Mesothelial cell of epicardium (in vitro differentiated cells): ENCODE data around the gene GPBAR1. TPM values are rescaled to one million over a fixed set of nuclear protein-coding genes. Genes with fewer than 3 reads are reported as not detected.

Experiments used
- DNase-seq, 2 experiments: peaks; one replicate each; pipeline ENCODE4 v3.0.0; 2021; ENCODE audit warnings: low spot score in 2 of 2; ENCODE audit not compliant: unreplicated experiment in 2 of 2
- H3K27ac Mint-ChIP-seq: 2 replicates; pipeline ENCODE4 v1.8.0; 2021; ENCODE audit warnings: mixed read lengths
- H3K27me3 Mint-ChIP-seq: 2 replicates; pipeline ENCODE4 v1.8.0; 2021; ENCODE audit warnings: low read depth, mixed read lengths
- H3K36me3 Mint-ChIP-seq: 2 replicates; pipeline ENCODE4 v1.8.0; 2021; ENCODE audit warnings: mixed read lengths
- H3K4me1 Mint-ChIP-seq: 2 replicates; pipeline ENCODE4 v1.8.0; 2021; ENCODE audit warnings: mixed read lengths
- H3K4me3 Mint-ChIP-seq: 2 replicates; pipeline ENCODE4 v1.8.0; 2021; ENCODE audit warnings: mild to moderate bottlenecking, moderate library complexity, mixed read lengths
- H3K9me3 Mint-ChIP-seq: 2 replicates; pipeline ENCODE4 v1.8.0; 2021; ENCODE audit warnings: mixed read lengths
- CTCF ChIP-seq: fragments of 200-600 bp; sonication (generic); IDR thresholded peaks from one replicate; pipeline ENCODE4 v1.5.0; 2021; ENCODE audit warnings: antibody characterized with exemption; ENCODE audit not compliant: unreplicated experiment
- total RNA-seq: library from RNA; stranded (reverse); gene quantifications from 3 replicates; pipeline ENCODE4 v1.2.1, GENCODE V29; 2021

GPBAR1 gene, protein sequence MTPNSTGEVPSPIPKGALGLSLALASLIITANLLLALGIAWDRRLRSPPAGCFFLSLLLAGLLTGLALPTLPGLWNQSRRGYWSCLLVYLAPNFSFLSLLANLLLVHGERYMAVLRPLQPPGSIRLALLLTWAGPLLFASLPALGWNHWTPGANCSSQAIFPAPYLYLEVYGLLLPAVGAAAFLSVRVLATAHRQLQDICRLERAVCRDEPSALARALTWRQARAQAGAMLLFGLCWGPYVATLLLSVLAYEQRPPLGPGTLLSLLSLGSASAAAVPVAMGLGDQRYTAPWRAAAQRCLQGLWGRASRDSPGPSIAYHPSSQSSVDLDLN
- total RNA-seq: 0.55 to 0.93 TPM (median 0.78 TPM) in 3 replicates

DNA sequence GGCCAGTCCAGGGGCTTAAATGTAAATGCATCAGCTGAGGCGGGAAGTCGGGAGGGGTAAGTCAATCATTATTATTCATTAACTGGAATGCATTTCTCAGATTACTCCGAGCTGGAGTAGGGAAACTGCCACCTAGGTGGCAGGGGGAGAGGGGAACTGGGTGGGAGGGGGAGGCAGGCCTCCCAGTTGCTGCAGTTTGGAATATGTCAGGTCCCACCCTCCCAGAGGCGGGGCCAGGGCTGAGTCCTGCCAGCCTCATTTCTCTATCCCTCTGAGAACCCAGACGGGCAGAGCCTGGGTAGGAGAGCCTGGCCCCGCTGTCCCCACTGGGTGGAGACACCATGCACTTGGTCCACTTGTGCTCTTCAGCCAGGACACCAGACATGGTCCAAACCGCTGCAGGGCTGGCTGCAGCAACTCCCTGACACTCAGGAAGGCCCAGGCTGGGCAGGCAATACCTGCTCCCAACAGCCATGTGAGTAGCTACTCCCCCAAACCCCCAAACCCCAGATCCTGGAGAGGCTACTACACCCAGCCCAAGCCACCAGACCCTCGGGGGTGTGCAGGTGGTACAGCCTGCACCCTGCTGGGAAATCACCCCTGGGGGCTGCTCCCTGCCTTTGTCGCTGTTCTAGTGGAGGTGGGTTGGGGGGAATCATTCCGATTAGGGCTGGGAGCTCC, at the start of gene GPBAR1:
Gene GPBAR1 (plus strand): TSS at position 274 of the 681 bp plus-strand sequence. CDS start 1,710 bp downstream, outside the sequence.
- H3K36me3 Mint-ChIP-seq: peaks cover 8% of the 10 kb centered on the region
- no peaks in the 10 kb centered on the region for H3K27me3 Mint-ChIP-seq
- TF ChIP-seq CTCF: no peak
- H3K9me3 Mint-ChIP-seq: no peaks in the 10 kb centered on the region
- no peak for DNase-seq
- peak within 1 kb of the TSS; percentile 90 for H3K27ac Mint-ChIP-seq
- H3K4me1 Mint-ChIP-seq: peaks cover 31% of the 10 kb centered on the region
- H3K4me3 Mint-ChIP-seq: no peak within 1 kb of the TSS

DNA sequence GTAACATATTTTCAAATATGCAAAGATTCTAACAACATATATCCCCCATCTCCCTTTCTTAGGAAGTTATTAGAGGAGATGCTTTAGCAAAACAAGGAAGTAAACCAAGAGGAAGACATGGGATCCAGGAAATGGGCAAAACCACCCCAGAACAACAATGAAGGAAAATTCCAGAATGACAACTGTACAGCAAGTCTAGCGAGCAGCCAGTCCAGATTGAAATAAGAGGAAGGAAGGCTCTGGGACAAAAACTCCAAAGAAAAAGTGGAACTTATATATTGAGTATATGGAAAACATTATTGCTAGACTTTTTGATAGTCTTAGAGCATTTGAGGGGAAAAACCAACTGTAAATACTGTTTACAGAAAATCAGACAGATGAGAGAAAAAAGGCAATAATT, 46.7 kb upstream of the GPBAR1 start:
- Mint-ChIP-seq H3K27ac (no peak overlapping the region), H3K4me1 (peaks cover 14% of the 10 kb centered on the region), H3K9me3 (peaks cover 9% of the 10 kb centered on the region), H3K27me3 (peaks cover 21% of the 10 kb centered on the region), H3K36me3 (peaks cover 3% of the 10 kb centered on the region), H3K4me3 (no peak overlapping the region)
- DNase-seq: no peak
- no peak for TF ChIP-seq CTCF

DNA sequence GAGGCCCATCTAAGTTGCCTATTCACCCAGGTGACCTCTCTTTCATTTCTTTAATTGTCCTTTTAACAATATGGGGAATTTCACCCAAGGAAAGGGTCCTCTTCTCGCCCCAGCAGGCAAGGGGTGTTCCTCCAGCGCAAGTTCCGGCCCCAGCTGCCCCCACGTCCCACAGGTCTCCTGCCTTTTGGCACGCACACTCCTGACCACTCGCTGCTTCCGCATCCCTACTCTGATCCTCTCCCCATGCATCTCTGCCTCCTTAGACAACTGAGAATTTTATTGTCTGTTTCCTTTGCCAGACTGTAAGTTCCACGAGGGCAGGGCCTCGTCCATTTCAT, 44.5 kb upstream of the GPBAR1 start:
- Mint-ChIP-seq H3K27me3 (peaks cover 10% of the 10 kb centered on the region), H3K4me1 (peaks cover 36% of the 10 kb centered on the region), H3K27ac (peak overlapping the region; percentile 94), H3K36me3 (no peaks in the 10 kb centered on the region), H3K4me3 (peak overlapping the region; percentile 86), H3K9me3 (no peaks in the 10 kb centered on the region)
- no peak for TF ChIP-seq CTCF
- DNase-seq: no peak

DNA sequence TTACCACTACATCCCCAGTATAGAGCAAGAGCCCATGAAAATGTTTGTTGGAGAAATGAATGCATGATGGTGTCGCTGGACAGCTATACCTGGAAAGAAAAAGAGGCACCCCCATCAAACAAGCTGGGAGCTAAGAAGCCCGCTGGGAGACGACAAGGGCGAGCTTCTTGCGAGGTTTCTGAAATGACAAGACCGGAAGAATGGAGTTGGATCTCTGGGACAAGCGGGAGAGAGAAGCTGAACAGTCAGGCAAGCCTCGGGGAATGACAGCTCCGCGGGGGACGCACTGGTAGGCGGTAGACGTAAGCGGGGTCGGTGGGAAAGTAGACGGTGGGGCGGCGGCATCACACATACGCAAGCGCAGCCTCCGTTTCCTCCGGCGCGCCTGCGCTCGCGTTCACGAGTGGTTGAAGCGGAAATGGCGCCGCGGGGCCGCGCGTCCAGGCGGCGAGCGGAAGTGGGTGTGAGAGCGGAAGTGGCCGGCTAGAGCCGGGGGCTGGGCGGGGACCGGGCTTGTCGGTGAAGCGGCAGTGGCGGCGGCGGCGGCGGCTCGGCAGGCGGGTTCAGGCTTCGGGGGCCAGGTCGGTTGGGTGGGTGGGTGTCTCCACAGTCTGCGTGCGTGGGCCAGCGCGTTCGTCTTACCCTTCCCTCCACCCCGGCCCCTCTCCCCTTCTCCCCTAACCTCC, 44.0 kb upstream of the GPBAR1 start, which contains the start of gene ARPC2:
Gene ARPC2 (plus strand): TSS at position 516 of the 686 bp plus-strand sequence. CDS start 282 bp downstream, outside the sequence.
- Mint-ChIP-seq H3K27ac (peak within 1 kb of the TSS; percentile 94), H3K4me1 (peaks cover 41% of the 10 kb centered on the region), H3K9me3 (no peaks in the 10 kb centered on the region), H3K36me3 (no peaks in the 10 kb centered on the region), H3K4me3 (peak within 1 kb of the TSS; percentile 86), H3K27me3 (peaks cover 5% of the 10 kb centered on the region)
- peak; percentile 87 to 93 for DNase-seq
- TF ChIP-seq CTCF: no peak

DNA sequence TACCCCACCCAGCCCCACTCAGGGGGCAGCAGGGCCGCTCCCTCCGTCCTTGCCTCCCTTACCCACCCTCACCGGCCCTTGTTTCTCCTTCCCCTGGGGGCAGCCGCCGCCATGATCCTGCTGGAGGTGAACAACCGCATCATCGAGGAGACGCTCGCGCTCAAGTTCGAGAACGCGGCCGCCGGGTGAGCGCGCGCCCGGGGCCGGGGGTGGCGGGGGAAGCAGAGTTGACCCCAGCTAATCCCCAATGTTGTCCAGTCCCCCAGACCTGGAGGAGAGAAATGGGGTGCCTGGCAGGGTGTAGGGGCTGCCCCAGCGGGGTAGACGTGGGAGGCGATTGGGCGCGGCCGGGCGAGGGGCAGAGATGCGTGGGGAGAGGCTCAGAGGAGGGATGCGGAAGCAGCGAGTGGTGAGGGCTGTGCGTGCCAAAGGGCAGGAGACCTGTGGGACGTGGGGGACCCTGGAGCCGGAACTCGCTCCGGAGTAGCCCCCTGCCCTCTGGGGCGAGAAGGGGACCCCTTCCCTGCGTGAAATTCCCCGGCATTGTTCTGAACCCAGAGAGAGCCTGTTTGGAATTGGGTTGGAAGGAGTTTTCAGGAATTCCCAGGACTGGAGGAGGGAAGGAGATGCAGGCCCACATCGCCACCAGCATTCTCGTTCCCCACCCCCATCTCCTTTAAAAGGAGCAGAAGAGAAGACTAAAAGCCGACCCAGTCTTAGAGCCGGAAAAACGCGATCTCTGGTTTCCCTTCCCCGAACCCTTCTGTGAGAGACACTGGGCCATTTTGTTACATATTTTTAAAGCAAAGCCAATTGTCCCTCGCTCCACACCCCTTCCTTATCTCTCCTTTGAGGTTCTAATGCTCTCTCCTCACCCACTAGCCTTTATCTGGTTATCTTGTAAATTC, 43.2 kb upstream of the GPBAR1 start:
- DNase-seq: peak; percentile 35 to 60
- H3K27me3 Mint-ChIP-seq: peaks cover 2% of the 10 kb centered on the region
- H3K27ac Mint-ChIP-seq: peak overlapping the region; percentile 94
- peak overlapping the region; percentile 86 for H3K4me3 Mint-ChIP-seq
- no peaks in the 10 kb centered on the region for H3K9me3 Mint-ChIP-seq
- peaks cover 44% of the 10 kb centered on the region for H3K4me1 Mint-ChIP-seq
- TF ChIP-seq CTCF: no peak
- no peaks in the 10 kb centered on the region for H3K36me3 Mint-ChIP-seq
